Measurements from ENCODE around the gene NNT.
"Not testable (repeated sequence)": the region's sequence is repeated elsewhere in the genome, so short reads cannot be mapped to it uniquely, and the experiment has no call there.

GRCh38 chr5:43719783-43720182, 116.8 kb downstream of the NNT start:
- TF ChIP-seq POLR2A (IDR thresholded peaks at IDR 0.05); EP300 (IDR thresholded peaks at IDR 0.05; ENCODE audit: low read depth): not testable (repeated sequence)
- TF ChIP-seq, protein P1, sequence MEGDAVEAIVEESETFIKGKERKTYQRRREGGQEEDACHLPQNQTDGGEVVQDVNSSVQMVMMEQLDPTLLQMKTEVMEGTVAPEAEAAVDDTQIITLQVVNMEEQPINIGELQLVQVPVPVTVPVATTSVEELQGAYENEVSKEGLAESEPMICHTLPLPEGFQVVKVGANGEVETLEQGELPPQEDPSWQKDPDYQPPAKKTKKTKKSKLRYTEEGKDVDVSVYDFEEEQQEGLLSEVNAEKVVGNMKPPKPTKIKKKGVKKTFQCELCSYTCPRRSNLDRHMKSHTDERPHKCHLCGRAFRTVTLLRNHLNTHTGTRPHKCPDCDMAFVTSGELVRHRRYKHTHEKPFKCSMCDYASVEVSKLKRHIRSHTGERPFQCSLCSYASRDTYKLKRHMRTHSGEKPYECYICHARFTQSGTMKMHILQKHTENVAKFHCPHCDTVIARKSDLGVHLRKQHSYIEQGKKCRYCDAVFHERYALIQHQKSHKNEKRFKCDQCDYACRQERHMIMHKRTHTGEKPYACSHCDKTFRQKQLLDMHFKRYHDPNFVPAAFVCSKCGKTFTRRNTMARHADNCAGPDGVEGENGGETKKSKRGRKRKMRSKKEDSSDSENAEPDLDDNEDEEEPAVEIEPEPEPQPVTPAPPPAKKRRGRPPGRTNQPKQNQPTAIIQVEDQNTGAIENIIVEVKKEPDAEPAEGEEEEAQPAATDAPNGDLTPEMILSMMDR (IDR thresholded peaks at IDR 0.05), result not testable (repeated sequence)
